Activated T-cell treated with anti-CD3 and anti-CD28 coated beads, Interleukin-2, amount 50 U/mL, for 24 hours (primary cell): Measurements from ENCODE around the gene IFT122.
"Not testable (repeated sequence)": the region's sequence is repeated elsewhere in the genome, so short reads cannot be mapped to it uniquely, and the experiment has no call there.

Experiments used
- DNase-seq: peaks from one replicate; pipeline ENCODE4 v3.0.0-alpha.2; 2020
- H3K27ac Mint-ChIP-seq: 2 replicates; pipeline ENCODE4 v1.8.0; 2020; ENCODE audit warnings: mild to moderate bottlenecking, mixed read lengths
- H3K27me3 Mint-ChIP-seq: 2 replicates; pipeline ENCODE4 v1.8.0; 2020; ENCODE audit warnings: mixed read lengths
- H3K36me3 Mint-ChIP-seq: 2 replicates; pipeline ENCODE4 v1.8.0; 2020; ENCODE audit warnings: low read depth, mixed read lengths
- H3K4me1 Mint-ChIP-seq: 2 replicates; pipeline ENCODE4 v1.8.0; 2020; ENCODE audit warnings: low read depth, mixed read lengths
- H3K4me3 Mint-ChIP-seq: 2 replicates; pipeline ENCODE4 v1.8.0; 2020; ENCODE audit warnings: mild to moderate bottlenecking, moderate library complexity, mixed read lengths
- H3K9me3 Mint-ChIP-seq: 2 replicates; pipeline ENCODE4 v1.8.0; 2020; ENCODE audit warnings: mixed read lengths

Gene IFT122

DNA sequence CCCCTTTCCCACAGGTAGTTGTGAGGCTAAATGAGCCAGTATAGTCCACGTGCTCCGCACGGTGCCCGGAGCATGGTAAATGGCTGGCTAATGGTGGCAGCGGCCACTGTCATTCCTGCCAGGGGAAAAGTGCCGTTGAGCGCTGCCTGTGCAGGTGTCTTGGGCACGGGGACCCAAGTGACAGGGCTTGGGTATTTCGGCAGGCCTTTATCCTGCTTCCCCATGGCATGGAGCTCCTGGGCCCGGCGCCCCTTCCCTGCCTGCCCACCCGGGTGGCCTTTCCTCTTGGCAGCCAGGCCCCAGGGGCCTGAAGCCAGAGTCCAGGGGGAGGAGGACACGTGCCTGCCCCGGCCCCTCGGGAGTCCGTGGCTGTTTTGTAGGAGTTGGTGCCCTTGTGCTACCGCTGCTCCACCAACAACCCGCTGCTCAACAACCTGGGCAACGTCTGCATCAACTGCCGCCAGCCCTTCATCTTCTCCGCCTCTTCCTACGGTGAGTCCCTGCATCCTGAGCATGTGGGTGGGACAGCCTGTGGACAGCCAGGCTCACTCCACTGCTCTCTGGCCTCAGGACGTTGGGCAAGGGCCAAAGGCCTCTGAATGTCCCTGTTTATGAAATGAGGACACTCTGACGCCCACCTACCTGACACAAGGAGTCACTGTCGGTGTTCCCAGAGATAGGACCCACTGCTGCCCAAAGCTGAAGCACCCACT is 75.2 kb downstream of the IFT122 start:
- H3K27me3 Mint-ChIP-seq, H3K4me3 Mint-ChIP-seq, H3K4me1 Mint-ChIP-seq, DNase-seq, H3K27ac Mint-ChIP-seq, H3K9me3 Mint-ChIP-seq: not testable (repeated sequence)
- H3K36me3 Mint-ChIP-seq = peaks cover 26% of the 10 kb centered on the region

DNA sequence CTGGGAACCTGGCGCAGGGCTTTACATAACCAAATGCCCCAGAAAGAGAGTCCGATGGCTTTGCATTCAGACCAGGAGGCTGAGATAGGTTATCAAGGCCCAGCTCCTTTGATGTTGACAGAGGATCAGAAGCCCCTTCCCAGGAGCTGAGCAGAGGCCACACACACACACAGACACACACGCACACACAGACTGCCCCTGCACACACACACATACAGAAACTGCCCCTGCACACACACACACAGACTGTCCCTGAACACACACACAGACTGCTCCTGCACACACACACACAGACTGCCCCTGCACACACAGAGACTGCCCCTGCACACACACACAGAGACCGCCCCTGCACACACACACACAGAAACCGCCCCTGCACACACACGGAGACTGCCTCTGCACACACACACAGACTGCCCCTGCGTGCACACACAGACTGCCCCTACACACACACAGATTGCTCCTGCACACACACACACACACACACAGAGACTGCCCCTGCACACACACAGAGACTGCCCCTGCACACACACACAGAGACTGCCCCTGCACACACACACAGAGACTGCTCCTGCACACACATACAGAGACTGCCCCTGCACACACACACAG is 75.9 kb downstream of the IFT122 start:
- not testable (repeated sequence) for H3K27ac Mint-ChIP-seq, H3K9me3 Mint-ChIP-seq, H3K27me3 Mint-ChIP-seq, H3K4me1 Mint-ChIP-seq, H3K4me3 Mint-ChIP-seq, DNase-seq
- peaks cover 26% of the 10 kb centered on the region for H3K36me3 Mint-ChIP-seq

DNA sequence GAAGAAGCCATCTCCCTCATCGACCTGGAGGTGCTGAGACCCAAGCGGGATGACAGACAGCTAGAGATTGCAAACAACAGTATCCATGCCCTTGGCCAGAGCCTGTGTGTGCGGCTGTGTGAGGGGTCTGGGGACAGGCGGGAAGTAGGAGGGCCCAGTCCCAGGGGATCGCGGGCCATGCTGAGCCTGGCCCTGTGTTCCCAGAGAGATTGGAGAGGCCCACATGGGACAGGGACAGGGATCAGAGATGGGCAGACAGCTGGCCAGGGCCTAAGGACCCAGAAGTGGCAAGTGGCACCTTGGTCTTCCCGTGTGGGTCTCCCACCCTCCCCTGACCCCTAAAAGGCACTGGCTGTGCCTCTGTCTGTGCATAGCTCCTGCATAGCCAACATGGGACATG is 77.5 kb downstream of the IFT122 start:
- Mint-ChIP-seq H3K4me3 (no peak overlapping the region), H3K27ac (no peak overlapping the region), H3K36me3 (peaks cover 20% of the 10 kb centered on the region), H3K9me3 (no peaks in the 10 kb centered on the region), H3K4me1 (no peaks in the 10 kb centered on the region), H3K27me3 (no peaks in the 10 kb centered on the region)
- no peak for DNase-seq

DNA sequence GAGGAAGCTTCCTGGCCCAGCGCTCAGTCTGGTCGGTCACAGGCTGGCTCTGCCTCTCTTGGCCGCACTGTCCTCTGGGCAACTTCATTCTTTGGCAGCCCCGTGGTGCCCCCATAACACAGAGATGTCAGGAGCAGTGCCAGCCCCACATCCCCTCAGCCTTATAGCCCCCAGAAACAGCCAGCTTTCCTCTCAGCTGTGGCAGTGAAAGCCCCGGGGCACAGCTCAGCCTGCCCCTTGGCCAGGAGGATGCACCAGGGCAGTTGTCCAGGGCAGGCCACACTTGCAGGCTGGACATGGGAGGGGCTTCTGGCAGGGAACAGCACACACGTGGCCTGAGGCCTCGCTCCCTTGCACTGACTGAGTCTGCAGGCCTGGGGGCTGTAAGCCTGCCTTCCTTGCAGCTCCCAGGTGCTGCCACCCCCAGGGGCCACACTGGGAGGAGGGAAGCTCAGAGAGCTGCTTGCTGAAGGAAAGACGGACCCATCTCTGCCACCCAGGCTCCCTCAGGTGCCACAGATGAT is 78.1 kb downstream of the IFT122 start:
- DNase-seq = no peak
- no peak overlapping the region for H3K4me3 Mint-ChIP-seq
- H3K4me1 Mint-ChIP-seq = no peaks in the 10 kb centered on the region
- no peaks in the 10 kb centered on the region for H3K9me3 Mint-ChIP-seq
- no peak overlapping the region for H3K27ac Mint-ChIP-seq
- H3K36me3 Mint-ChIP-seq = peaks cover 17% of the 10 kb centered on the region
- H3K27me3 Mint-ChIP-seq = no peaks in the 10 kb centered on the region

DNA sequence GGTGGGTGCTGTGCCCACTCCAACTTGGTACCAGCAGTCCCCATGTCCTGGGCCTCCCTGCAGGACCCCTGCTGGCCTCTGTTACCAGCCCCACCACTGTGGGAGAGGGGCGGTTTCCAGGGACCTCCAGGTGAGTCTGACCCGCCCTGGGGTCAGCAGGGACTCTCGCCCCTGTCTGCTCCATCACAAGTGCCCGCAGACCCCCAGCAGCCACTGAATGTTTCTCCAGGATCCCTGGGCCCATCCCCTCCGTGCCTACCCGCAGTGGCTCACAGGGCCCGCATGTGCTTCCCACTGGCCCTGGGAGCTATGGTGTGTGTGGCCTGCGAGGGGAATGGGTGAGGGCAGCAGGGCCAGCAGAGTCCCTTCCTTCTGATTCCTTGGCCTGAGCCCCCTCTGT is 78.6 kb downstream of the IFT122 start:
- Mint-ChIP-seq H3K9me3 (no peaks in the 10 kb centered on the region), H3K4me3 (no peak overlapping the region), H3K27ac (no peak overlapping the region), H3K36me3 (peaks cover 14% of the 10 kb centered on the region), H3K4me1 (no peaks in the 10 kb centered on the region), H3K27me3 (no peaks in the 10 kb centered on the region)
- no peak for DNase-seq

DNA sequence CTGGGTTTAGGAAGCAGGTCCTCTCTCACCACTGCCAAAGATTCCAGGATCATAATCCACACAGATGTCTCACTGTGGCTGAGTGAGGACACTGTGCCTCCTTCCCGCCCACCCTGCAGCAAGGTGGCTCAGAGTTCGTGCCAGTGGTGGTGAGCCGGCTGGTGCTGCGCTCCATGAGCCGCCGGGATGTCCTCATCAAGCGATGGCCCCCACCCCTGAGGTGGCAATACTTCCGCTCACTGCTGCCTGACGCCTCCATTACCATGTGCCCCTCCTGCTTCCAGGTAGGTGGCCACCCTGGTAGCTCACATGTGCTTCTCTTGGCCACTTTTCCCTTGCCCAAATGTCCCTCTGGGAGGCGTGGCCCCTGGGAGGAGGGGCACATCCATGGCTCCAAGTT is 79.4 kb downstream of the IFT122 start:
- no peak overlapping the region for H3K27ac Mint-ChIP-seq
- no peaks in the 10 kb centered on the region for H3K4me1 Mint-ChIP-seq
- H3K4me3 Mint-ChIP-seq = no peak overlapping the region
- H3K9me3 Mint-ChIP-seq = no peaks in the 10 kb centered on the region
- H3K27me3 Mint-ChIP-seq = no peaks in the 10 kb centered on the region
- no peak for DNase-seq
- H3K36me3 Mint-ChIP-seq = peaks cover 14% of the 10 kb centered on the region

DNA sequence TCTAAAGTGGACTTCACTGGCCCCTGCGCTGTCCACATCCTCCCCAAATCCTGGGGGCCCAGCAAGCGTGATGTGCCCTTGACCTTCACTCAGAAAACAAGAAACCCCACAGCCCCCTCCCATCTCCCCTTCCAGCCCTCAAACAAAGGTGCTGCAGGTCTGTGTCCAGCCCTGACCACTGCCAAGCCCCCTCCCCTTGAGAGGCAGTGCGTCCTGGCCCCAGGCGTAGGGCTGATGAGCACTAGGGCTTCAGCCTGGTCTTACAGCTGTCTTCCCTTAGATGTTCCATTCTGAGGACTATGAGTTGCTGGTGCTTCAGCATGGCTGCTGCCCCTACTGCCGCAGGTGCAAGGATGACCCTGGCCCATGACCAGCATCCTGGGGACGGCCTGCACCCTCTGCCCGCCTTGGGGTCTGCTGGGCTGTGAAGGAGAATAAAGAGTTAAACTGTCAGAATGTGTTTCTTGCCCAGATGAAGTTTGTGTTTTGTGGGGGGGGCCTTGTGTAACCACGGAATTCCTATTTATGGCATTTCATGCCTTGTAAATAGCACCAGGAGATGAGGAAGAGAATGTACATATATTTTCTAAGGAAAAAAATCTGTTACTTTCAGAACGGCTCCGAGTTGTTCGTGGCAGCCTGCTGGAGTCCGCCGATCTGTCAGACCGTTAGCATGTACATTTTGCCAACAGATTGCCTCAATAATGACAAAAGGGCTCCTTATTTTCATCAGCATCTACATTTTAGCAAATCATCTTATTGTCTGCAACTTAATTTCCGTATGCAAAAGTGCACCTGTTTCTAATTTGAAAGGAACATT is 80.1 kb downstream of the IFT122 start:
- no peak for DNase-seq
- H3K27ac Mint-ChIP-seq = no peak overlapping the region
- no peaks in the 10 kb centered on the region for H3K9me3 Mint-ChIP-seq
- H3K4me3 Mint-ChIP-seq = no peak overlapping the region
- no peaks in the 10 kb centered on the region for H3K4me1 Mint-ChIP-seq
- H3K27me3 Mint-ChIP-seq = no peaks in the 10 kb centered on the region
- H3K36me3 Mint-ChIP-seq = peaks cover 11% of the 10 kb centered on the region

DNA sequence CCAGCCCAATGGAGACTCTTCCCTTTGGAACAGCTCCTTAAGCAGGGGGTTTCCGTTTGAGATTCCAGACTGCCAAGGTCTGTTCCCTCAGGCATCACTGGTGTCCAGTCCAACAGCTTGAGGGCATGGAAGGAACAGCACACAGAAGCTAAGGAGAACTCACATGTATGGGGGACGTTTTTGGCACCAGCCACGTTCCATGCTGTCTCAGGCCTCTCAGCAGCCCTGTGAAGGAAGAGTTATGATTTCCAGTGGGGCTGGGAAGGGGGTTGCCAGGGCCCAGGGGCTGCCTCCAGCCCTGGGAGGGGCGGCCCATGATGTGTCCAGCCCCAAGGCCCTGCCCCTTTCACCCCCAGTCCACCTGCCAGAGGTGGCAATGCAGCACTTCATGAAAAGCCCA is 80.9 kb downstream of the IFT122 start:
- DNase-seq = no peak
- peaks cover 3% of the 10 kb centered on the region for H3K4me1 Mint-ChIP-seq
- H3K36me3 Mint-ChIP-seq = peaks cover 8% of the 10 kb centered on the region
- no peaks in the 10 kb centered on the region for H3K9me3 Mint-ChIP-seq
- no peak overlapping the region for H3K27ac Mint-ChIP-seq
- no peak overlapping the region for H3K4me3 Mint-ChIP-seq
- H3K27me3 Mint-ChIP-seq = no peaks in the 10 kb centered on the region

DNA sequence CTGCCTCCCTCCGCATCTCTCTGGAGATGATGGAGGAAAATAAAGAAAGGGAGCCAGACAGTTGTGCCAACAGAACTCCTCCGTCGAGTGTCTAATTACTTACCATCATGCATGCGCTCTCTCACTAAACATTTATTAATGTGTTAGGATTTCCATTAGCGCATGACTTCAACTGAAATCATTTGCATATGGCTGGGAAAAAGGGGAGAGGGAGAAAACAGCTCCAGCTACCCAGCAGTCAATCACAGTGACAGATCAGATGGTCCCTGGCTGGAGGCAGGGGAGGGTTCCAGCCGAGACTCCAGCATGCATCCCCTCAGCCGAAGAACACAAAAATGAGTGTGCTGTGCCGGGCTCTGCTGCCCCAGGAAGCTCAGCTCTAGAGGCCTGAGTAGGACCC is 81.6 kb downstream of the IFT122 start:
- Mint-ChIP-seq H3K4me1 (peaks cover 3% of the 10 kb centered on the region), H3K9me3 (no peaks in the 10 kb centered on the region), H3K27me3 (no peaks in the 10 kb centered on the region), H3K27ac (no peak overlapping the region), H3K4me3 (no peak overlapping the region), H3K36me3 (peaks cover 4% of the 10 kb centered on the region)
- DNase-seq = no peak

DNA sequence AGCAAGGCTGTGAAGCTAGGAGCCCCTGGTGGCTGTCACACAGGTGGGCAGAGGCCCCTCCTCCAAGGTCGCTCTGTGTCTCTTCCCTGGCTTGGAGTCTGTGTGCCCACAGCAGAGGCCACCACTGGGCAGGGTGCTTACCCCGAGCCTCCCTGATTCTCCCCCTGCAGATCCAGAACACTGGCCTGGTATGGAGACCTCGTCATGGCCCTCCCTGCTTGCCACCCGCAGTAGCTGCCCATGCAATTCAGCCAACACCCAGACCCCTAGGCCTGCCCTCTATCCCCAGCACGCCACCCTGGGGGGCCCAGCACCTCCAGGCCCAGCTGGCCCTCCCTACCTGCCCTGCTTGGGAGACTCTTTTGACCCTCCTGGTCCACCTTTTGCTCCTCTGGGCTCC is 82.9 kb downstream of the IFT122 start:
- no peak overlapping the region for H3K27ac Mint-ChIP-seq
- H3K9me3 Mint-ChIP-seq = no peaks in the 10 kb centered on the region
- peaks cover 3% of the 10 kb centered on the region for H3K4me1 Mint-ChIP-seq
- H3K4me3 Mint-ChIP-seq = no peak overlapping the region
- H3K27me3 Mint-ChIP-seq = no peaks in the 10 kb centered on the region
- H3K36me3 Mint-ChIP-seq = no peaks in the 10 kb centered on the region
- no peak for DNase-seq

DNA sequence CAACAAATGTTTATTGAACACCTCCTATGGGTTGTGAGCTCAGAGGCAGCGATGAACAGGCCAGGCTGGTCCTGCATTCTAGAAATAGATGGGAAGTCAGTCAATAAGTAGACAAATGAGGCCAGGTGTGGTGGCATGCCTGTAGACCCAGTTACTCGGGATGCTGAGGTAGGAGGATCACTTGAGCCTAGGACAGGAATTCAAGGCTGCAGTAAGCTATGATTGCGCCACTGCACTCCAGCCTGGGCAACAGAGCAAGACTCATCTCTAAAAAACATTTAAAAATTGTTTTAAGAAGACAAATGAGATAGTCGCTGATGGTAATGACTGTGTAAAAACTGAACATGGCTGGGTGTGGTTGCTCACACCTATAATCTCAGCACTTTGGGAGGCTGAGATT is 84.1 kb downstream of the IFT122 start:
- Mint-ChIP-seq H3K36me3 (no peaks in the 10 kb centered on the region), H3K27me3 (no peaks in the 10 kb centered on the region), H3K9me3 (no peaks in the 10 kb centered on the region), H3K4me3 (no peak overlapping the region), H3K4me1 (peaks cover 3% of the 10 kb centered on the region), H3K27ac (no peak overlapping the region)
- no peak for DNase-seq

DNA sequence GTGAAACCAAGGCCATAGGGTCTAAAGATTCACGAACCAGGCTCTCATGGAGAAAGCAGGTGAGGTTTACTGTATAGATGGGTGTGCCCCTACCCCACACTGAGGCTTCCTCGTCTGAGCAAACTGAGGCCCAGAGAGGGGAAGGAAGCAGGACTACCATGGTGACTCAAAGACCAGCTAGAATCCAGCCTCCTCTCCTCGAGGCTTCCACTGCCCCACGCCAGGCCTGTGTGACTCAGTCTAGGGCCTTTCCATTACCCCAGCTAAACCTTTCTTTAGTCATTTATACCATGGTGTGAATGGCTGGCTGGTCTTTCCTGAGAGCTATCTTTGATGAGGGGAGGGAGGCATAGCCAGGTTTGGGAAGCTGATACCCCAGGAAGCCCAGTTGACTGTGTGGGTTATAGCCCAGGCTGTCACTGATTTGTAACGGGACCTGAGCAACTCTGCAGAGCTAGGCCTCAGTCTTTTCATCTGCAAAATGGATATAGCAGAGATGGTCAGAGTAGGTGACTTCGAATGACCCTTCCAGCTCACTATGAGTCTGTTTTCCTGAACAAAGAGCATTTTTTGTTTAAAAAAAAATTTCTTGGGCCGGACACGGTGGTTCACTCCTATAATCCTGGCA is 85.4 kb downstream of the IFT122 start:
- no peaks in the 10 kb centered on the region for H3K27me3 Mint-ChIP-seq
- no peaks in the 10 kb centered on the region for H3K9me3 Mint-ChIP-seq
- no peaks in the 10 kb centered on the region for H3K36me3 Mint-ChIP-seq
- H3K27ac Mint-ChIP-seq = no peak overlapping the region
- H3K4me1 Mint-ChIP-seq = peaks cover 3% of the 10 kb centered on the region
- DNase-seq = no peak
- H3K4me3 Mint-ChIP-seq = no peak overlapping the region

DNA sequence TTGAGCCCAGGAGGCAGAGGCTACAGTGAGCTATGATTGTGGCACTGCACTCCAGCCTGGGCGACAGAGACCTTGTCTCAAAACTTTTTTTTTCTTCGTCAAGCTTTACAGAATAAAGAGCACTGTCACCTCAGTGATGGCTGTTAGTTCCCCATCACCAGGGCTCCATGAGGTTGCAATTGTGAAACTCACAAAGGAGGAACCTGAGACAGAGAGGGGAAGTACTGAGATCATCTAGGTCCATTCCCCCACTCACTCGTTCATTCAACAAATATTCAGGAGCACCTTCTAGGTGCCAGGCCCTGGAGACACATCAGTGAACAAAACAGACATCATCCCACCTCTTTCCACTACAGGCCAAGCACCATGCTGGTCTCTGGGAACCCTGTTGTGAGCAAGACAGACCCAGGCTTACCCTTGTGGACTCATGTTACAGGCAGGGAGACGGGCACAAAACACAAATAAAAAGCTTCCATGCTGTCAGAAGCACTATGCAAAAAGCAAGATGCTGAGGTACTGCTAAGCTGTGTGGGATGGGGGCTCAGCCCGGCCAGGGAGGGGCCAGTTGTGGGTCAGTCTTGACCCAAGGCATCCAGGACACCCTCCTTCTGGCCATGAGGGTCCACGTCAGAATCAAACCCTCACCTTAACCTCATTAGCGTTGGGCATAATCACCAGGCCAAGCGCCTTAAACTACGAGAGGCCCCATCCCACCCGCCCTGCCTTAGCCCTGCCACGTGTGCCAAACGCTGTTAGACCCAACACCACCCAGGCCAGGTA is 86.3 kb downstream of the IFT122 start:
- DNase-seq = no peak
- H3K27ac Mint-ChIP-seq = no peak overlapping the region
- no peak overlapping the region for H3K4me3 Mint-ChIP-seq
- peaks cover 3% of the 10 kb centered on the region for H3K4me1 Mint-ChIP-seq
- no peaks in the 10 kb centered on the region for H3K9me3 Mint-ChIP-seq
- H3K27me3 Mint-ChIP-seq = no peaks in the 10 kb centered on the region
- no peaks in the 10 kb centered on the region for H3K36me3 Mint-ChIP-seq

DNA sequence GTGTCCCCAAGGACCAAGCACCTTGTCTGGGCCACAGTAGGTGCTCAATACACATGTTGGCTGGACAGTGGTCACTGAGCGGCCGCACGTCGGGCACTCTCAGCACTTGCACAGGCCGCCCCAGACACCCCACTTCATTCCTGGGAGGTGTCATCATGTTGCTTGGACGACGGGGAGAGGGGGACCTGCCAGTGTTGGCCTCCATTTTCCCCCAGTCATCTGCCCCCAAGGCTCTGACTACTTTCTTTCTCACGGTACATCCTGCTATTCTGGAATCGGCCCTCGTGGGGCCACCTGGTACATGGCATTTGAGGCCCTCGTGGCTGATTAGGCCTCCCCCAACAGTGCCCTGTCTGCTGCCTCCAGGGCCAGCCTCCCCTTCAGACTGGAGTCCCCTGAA is 87.2 kb downstream of the IFT122 start:
- H3K27ac Mint-ChIP-seq = no peak overlapping the region
- no peaks in the 10 kb centered on the region for H3K36me3 Mint-ChIP-seq
- peaks cover 3% of the 10 kb centered on the region for H3K4me1 Mint-ChIP-seq
- no peak for DNase-seq
- H3K4me3 Mint-ChIP-seq = no peak overlapping the region
- no peaks in the 10 kb centered on the region for H3K27me3 Mint-ChIP-seq
- no peaks in the 10 kb centered on the region for H3K9me3 Mint-ChIP-seq
